NCI-H1436 (cell line): ENCODE results near the gene CTDP1.

Experiments
- DNase-seq: peaks from one replicate; lab custom pipeline; 2025; lab: John Stamatoyannopoulos, UW

The CTDP1 gene

GRCh38 chr18:79797518-79798345 is 118.1 kb downstream of the CTDP1 start, which contains the start of gene KCNG2:
TSS of gene KCNG2 (plus strand) at chr18:79797938. CDS start at chr18:79863668, 65,730 bp downstream.
- DNase-seq, result peak; percentile 36

GRCh38 chr18:79798346-79798998 is 118.9 kb downstream of the CTDP1 start:
- no peak for DNase-seq

- no peak for DNase-seq
These were observed 119.4 kb downstream of the CTDP1 start for GRCh38 chr18:79798999-79799370.

- no peak for DNase-seq
These were observed 120.2 kb downstream of the CTDP1 start for GRCh38 chr18:79799619-79800370.

- no peak for DNase-seq
These were observed 121.0 kb downstream of the CTDP1 start for GRCh38 chr18:79800371-79801180.

- DNase-seq, result no peak
These were observed 121.6 kb downstream of the CTDP1 start for GRCh38 chr18:79801217-79801616.

GRCh38 chr18:79801641-79802040 is 122.0 kb downstream of the CTDP1 start:
- DNase-seq, result no peak

GRCh38 chr18:79802298-79802697 is 122.7 kb downstream of the CTDP1 start:
- DNase-seq, result no peak

- no peak for DNase-seq
These were observed 124.0 kb downstream of the CTDP1 start for GRCh38 chr18:79803611-79804051.
